Activated CD4-positive, alpha-beta T cell treated with anti-CD3 and anti-CD28 coated beads for 1 hour (primary cell): Measurements from ENCODE around the gene ABHD8.
"Not testable (repeated sequence)": the region's sequence is repeated elsewhere in the genome, so short reads cannot be mapped to it uniquely, and the experiment has no call there.

Source experiments
- DNase-seq: peaks from one replicate; pipeline ENCODE4 v3.0.0-alpha.2; 2020

The ABHD8 gene

GRCh38 chr19:17319473-17320238 lies 16.4 kb upstream of the ABHD8 start:
- no peak for DNase-seq

GRCh38 chr19:17318966-17319365 lies 15.7 kb upstream of the ABHD8 start:
- no peak for DNase-seq

GRCh38 chr19:17314007-17314593 lies 10.9 kb upstream of the ABHD8 start:
- DNase-seq = no peak

GRCh38 chr19:17312189-17313113 lies 9.2 kb upstream of the ABHD8 start:
- no peak for DNase-seq

GRCh38 chr19:17311455-17312188 lies 8.4 kb upstream of the ABHD8 start:
- no peak for DNase-seq

GRCh38 chr19:17309965-17310461 lies 6.8 kb upstream of the ABHD8 start:
- no peak for DNase-seq

GRCh38 chr19:17309198-17309964 lies 6.2 kb upstream of the ABHD8 start, which contains the start of gene DDA1:
DDA1 (plus strand) TSS chr19:17309563; CDS start chr19:17309655, 92 bp downstream.
- peak; percentile 98 for DNase-seq

GRCh38 chr19:17307876-17308377 lies 4.7 kb upstream of the ABHD8 start:
- no peak for DNase-seq

GRCh38 chr19:17306285-17306714 lies 3.1 kb upstream of the ABHD8 start:
- DNase-seq = no peak

GRCh38 chr19:17305517-17306284 lies 2.5 kb upstream of the ABHD8 start, which contains the start of gene MRPL34:
MRPL34 (plus strand) TSS chr19:17305872; CDS start chr19:17305893, 21 bp downstream.
- peak; percentile 91 for DNase-seq

- DNase-seq = no peak
Measured at GRCh38 chr19:17305216-17305516, 1.9 kb upstream of the ABHD8 start.

- DNase-seq = no peak
Measured at GRCh38 chr19:17304386-17305215, 1.4 kb upstream of the ABHD8 start.

GRCh38 chr19:17303940-17304267 lies 679 bp upstream of the ABHD8 start:
- DNase-seq = no peak

GRCh38 chr19:17302391-17303166 lies 646 bp downstream of the ABHD8 start:
- no peak for DNase-seq

- no peak for DNase-seq
Measured at GRCh38 chr19:17300992-17301619, 2.1 kb downstream of the ABHD8 start.

- no peak for DNase-seq
Measured at GRCh38 chr19:17296976-17297375, 6.2 kb downstream of the ABHD8 start.

GRCh38 chr19:17296273-17296672 lies 7.0 kb downstream of the ABHD8 start:
- no peak for DNase-seq

GRCh38 chr19:17295551-17295950 lies 7.7 kb downstream of the ABHD8 start:
- DNase-seq = not testable (repeated sequence)
